NCI-H69 (cell line): ENCODE results near the gene ATP8A2.
"Not testable (repeated sequence)": the region's sequence is repeated elsewhere in the genome, so short reads cannot be mapped to it uniquely, and the experiment has no call there.

ENCODE experiments used
- DNase-seq: peaks from one replicate; lab custom pipeline; 2025; lab: John Stamatoyannopoulos, UW

ATP8A2 gene

DNA sequence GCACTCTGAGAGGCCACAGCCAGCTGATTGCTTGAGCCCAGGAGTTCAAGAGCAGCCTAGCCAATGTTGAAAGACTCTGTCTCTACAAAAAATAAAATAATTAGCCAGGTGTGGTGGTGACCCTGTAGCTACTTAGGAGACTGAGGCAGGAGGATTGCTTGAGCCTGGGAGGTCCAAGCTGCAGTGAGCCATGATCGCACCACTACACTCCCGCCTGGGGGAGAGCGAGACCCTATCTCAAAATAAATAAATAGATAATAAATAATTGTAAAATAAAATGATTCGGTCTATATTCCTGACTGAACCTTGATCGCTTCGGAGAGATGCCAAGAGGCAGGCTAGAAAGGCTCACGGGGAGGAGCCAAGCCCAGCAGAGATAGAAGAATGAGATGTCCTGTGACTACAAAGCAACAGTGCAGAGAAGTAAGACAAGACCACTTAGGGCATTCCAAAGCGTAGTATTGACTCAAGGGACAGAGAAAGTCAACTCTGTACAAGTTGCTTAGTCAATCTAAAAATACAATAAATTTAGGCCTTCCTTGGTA lies 667.2 kb downstream of the ATP8A2 start:
- DNase-seq = no peak

DNA sequence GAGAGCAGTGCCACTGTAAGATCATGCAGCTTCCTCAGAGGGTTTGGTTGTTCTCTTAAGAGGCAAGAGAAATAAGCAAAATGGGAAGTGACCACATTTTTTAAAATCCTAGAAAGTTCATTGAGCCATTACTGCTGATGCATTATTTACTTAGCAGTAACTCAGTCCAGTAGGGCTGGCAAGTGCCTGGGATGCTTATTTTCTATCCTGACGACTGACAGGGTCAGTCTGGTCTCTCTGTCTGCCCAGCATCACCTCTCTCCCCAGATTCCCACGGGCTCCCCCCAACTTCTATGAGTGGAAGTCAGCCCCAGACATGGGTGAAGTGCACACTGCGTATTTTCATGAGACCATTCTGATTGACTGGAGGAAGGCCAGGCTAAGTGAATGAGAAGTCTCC lies 669.7 kb downstream of the ATP8A2 start:
- no peak for DNase-seq

- no peak for DNase-seq
These were observed 671.0 kb downstream of the ATP8A2 start for GRCh38 chr13:26042785-26043184.

DNA sequence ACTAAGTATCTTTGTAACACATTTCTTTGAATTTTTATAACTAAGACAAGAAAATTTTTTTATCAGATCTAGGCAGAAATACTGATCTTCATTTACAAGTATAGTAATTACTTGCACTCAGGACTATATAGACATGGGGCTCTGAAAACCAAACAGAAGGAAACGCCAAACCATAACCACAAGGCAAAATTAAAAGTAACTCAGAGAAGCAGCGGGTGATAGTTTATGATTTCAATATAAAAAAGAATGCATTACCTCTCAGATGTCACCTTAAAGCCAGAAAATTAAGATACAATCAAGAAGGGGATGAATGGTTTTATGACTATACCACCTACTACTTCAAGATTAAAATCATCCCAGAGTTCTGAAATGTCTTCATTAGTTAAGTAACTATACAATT lies 673.4 kb downstream of the ATP8A2 start:
- DNase-seq = no peak

- no peak for DNase-seq
These were observed 674.9 kb downstream of the ATP8A2 start for GRCh38 chr13:26046639-26047038.

DNA sequence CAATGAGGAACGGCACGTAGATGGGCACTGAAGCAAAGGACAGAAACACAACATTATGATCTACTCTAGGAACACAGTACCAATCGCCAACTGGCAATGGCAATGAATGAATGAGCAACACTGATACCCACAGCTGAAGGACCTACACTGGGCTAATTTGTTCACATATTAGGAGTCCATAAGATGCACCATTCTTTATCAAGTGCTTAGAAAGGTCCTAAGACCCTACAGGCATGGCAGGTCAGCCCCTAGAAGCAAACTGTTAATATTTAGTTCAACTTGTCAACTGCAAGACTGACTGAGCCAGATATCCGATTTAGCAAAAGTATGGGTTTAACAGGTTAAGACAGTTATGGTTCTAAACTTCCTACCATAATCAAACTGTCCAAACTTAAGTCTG lies 675.3 kb downstream of the ATP8A2 start:
- no peak for DNase-seq

DNA sequence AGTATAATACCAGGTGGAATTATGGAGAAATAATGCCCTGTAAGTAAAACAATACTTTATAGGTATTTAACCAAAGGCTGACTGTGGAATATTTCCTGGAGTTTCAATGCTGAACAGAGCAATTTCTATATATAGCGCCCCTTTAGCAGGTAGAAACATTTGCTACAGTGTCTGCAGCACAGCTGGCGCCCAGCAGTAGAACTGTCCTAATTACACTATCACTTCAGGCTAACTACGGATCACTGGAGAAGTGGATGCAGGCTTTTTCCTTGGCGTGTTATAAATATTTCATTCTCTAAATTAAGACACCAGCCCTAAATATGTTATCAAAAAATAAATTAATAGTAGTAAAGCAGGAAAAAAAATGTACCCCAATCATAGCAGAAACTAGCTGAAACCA lies 677.0 kb downstream of the ATP8A2 start:
- peak; percentile 0 for DNase-seq

DNA sequence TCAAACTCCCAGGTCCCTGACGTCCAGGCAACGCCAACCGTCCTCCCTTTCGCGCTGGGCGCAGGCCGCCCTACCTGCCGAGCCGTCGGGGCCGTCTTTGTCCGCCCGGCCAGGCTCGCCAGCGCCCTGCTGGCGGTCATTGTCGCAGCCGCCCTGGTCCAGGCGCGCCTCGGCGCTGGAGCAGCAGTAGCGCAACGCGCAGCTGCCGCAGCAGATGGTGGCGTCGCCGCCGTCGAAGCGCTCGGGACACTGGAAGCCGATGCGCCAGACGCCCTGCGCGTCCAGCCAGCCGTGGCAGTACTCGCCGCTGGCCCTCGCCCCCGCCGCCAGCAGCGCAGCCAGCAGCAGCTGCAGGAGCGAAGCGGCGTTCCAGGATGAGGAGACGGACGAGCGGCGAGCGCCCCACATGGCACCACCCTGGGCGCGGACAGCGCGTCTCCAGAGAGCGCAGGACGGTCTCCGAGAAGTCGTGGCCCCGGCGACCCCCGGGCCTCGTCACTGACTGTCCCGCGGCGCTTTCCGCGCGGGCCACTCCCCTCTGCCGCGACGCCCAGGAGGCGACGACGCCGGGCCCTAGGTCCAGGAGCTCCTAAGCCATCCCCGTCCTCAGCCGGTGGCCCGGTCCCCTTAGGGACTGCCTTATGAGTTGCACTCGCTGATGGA lies 678.9 kb downstream of the ATP8A2 start:
- peak; percentile 3 for DNase-seq

DNA sequence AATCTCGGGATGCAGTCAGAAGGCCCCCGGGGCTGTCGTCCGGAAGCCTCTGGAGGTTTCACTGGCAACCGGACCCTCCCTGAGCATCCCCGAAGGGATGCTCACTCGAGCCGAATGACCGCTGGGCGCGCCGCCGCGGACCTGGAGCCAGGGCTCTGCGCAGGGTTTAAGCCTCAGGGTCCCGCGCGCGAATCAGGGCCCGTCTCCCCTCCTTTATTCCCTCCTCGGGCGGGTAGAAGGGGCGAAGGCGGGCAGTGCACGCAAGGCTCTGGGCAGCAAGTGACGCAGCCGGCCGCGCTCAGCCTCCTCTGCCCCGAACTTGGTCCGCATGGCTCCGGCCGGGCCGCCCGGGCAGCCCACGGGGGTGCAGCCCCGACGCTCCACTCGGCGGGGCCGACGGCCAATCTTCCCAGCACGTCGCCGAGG lies 679.5 kb downstream of the ATP8A2 start:
- DNase-seq = no peak

DNA sequence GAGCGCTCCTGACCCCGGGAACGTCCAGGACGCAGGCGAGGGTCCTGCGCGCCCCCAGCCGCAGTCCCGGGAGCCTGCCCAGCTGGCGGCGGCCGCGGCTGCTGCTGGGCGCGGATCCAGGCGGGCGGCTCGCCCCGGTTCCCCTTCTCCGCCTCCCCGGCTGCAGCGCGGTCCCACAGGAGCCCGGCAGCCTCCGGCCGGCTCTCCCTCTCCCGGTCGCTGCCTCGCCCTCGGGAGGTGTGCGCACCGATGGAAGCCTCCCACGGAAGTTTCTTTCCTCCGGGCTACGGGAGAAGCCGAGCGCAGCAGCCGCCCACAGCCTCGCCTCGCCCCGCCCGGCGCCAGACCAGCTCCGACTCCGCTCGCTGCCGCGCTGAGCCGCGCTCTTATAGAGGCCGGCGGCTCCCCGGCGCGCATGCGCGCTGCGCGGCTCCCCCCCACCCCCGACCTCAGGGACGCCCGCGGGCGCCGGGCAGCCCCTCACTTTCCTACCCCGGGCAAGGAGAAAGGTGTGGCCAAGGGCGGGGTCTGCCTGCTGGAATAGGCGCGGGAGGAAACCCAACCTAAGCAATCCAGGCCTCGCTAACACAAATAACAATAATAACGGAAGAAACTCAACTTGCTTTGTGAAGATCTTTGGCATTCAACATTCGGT lies 680.0 kb downstream of the ATP8A2 start, which contains the start of gene SHISA2:
Gene SHISA2 (minus strand): TSS at position 360 of the 655 bp plus-strand sequence. CDS start 1,041 bp downstream, outside the sequence.
- peak; percentile 7 for DNase-seq

- no peak for DNase-seq
These were observed 680.6 kb downstream of the ATP8A2 start for GRCh38 chr13:26052337-26052736.

DNA sequence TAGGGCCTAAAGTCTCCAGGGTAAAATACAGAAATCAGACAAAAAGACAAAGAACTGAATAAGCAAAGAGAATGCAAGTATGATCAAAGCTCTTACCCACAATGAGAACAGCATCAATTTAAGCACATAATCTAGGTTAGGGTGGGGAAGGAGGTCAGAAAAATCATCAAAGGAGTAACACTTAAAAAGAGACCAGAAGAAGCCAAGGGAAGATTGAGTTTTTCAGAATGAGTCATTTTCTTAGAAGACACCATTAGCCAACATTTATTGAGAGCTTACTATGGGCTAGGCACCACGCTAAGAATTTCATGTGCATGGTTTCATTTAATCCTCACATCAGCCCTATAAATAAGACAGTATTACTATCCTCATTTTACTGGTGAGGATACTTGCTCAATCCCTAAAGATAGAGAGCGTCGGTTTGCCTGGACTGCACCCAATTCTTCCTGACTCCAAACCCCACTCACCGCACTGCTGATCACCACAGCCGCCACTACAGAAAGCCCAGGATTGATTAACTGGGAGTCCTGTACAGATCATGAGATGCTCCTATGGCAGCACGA lies 681.7 kb downstream of the ATP8A2 start:
- no peak for DNase-seq

- no peak for DNase-seq
These were observed 683.1 kb downstream of the ATP8A2 start for GRCh38 chr13:26054896-26055295.

- DNase-seq = no peak
These were observed 686.9 kb downstream of the ATP8A2 start for GRCh38 chr13:26058704-26059103.

GRCh38 chr13:26060357-26060756 lies 688.6 kb downstream of the ATP8A2 start:
- DNase-seq = no peak

DNA sequence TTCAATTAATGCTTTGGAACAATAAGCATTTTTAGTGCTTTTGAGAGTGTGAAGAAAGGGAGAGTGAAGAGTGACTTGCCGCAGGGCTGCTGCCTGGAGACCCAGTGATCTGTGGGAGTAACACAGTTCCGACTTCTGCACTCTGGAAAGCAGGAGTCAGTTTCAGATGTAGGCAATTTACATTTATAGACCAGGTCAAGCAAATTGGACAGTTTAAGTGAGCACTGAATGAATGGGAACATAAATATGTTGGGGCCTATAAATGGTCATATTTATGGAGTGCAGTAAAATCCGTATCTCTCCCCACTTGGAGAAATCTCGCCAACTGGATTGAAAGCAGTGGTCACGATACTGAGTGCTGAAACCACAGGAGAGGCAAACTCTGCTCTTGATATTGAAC lies 689.5 kb downstream of the ATP8A2 start:
- DNase-seq = no peak

- DNase-seq = no peak
These were observed 690.2 kb downstream of the ATP8A2 start for GRCh38 chr13:26061947-26062346.

DNA sequence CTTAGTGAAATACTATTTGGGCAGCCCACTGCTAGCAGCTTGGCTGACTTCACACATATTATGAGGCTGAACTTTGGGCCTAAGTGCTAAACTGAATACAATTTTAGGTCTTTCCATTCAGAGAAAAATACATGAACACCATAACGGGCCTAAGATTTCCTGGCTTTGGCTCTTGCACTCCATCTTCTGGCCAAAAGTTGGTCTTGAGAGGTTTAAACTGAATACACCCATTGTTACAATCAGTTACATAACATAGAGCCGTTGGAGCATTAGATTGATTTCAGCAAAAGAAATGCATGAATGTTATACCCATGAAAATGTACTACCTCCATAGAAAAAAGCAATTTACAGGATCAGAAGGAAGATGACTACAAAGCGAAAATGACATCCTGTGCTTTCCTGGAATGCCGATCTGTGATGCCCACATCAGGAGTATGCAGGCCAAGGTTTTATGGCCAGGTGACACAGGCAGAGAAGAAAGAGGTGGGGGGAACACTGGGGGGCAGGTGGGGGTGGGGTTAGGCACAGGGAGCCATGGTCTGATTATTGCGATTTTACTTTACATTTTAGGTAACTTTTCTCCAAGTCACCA lies 691.2 kb downstream of the ATP8A2 start:
- DNase-seq = peak; percentile 13

DNA sequence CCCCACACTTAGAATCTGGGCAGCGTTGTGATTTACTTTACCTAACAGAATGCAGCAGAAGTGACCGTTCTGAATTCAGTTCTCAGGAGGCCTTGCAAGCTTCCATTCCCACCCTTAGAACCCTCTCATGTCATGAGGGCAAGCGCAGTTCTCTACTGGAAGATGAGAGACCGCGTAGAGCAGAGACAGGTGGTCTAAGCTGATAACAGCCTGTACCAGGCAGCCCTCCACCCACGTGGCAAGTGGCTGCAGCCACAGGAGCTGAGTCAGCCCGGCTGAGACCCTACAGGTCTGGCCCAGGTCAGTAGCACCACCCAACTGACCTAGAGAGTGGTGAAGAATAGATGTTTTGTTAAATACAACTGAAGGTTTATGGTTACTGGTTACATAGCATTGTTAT lies 694.7 kb downstream of the ATP8A2 start:
- DNase-seq = not testable (repeated sequence)

- no peak for DNase-seq
These were observed 695.8 kb downstream of the ATP8A2 start for GRCh38 chr13:26067601-26068000.

GRCh38 chr13:26068372-26068771 lies 696.6 kb downstream of the ATP8A2 start:
- DNase-seq = not testable (repeated sequence)

DNA sequence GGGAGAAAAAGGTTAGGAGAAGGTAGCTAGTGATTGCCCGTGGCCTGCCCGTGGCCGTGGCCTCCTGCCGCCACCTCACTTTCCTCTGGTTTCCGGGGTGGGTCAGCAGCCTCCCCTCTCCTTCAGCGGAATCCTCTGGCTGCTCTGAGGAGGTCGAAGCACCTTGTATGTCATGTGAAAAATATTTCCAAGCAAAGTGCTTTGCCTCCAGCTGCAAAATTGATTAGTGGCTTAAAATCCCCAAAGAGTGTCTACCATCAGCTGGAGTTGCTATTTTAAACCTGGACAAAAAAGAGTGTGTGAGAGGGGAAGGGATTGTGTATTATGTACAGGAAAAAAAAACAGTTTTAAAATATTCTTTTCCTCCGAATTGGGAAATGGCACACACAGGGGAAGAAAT lies 697.9 kb downstream of the ATP8A2 start:
- not testable (repeated sequence) for DNase-seq

DNA sequence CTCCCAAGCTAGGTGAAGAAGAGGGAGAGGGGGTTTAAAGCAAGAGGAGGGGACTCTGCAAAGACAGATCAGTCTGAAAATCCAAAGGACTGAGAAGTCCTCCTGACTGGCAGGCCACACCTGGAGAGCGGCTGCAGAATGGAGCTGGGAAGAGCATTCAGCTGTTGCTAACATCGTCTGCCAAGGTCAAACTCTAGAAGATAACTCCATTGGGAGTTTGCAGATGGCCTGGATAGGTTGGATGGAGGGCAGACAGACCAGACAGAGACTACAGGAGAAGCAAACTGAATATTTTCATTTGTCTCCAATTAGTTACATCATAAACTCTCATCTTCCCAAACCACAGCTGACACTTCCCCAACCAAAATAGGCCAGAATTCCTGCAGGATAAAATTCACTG lies 699.9 kb downstream of the ATP8A2 start:
- no peak for DNase-seq
